HG02798 (cell line): ENCODE data around the gene CNST.
A peak's percentile ranks its signal among the peaks of the same experiment; 100 is the strongest.
"Not testable (repeated sequence)": the region's sequence is repeated elsewhere in the genome, so short reads cannot be mapped to it uniquely, and the experiment has no call there.

Experiments used
- ATAC-seq: cut with Tn5 transposase; IDR thresholded peaks from one replicate; pipeline ENCODE4 v1.9.1; 2021; ENCODE audit warnings: mild to moderate bottlenecking; ENCODE audit not compliant: unreplicated experiment, poor library complexity

Gene CNST

DNA sequence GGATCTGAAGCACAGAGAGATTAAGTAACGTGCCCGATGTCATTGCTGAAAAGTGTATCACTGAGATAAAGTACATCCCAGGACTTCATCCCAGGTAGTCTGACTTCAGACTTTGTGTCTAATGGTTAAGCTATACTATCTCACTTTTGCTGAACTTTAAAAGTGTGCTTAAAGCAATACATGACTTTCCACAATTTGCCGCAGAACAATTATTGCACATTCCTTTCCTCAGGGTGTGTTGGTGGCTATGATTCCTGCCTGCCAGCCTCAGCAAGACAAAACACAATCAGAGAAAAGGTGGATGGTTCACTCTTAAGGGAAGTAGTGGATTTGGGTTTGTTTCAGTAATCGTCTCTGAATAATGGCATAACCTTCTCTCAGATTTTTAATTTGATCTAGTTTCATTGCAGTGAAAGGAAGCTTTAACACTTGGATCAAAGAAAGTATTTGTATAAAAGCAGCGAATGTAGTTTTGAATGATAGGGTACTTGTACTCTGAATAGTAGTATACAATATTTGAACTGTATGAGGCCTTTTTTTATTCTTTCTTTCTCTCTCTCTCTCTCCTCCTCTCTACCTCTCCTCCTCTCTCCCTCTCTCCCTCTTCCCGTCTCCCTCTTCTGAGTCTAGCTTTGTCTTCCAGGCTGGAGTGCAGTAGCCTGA, 47.0 kb downstream of the CNST start:
- ATAC-seq: no peak

DNA sequence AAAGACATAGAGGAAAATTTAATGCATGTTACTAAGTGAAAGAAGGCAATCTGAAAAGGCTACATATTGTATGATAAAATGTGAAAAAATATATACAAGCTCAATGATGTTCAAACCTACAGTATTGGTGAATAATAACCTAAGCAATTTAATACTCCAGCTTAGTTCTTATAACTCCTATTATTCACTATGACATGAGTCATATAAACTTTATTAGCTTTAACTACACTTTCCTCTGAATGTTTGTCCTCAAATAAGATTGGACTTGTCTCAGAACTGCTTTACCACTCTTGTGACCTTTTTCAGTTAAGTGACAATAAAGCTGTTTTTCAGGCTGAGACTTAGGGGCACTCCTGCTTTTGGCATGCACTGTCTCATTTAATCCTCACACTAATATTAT, 50.9 kb downstream of the CNST start:
- no peak for ATAC-seq

DNA sequence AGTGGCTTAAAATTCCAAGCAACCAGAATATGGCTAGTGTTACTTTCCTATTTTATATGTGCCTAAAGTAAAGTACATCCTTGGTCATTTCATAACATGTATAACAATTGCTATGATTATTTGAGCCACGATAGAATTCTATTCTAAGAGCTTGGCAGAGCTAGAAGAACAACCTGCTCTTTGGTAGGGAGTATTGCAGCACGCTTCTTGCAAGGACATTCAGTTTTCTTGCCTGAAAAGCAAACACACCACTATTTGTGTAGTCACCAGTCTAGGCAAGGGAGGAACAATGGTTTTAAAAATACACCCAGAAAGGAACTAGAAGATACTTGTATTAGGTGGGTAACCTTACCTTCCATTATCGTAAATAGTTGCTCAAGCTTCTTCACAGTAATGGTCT, 51.5 kb downstream of the CNST start:
- no peak for ATAC-seq

DNA sequence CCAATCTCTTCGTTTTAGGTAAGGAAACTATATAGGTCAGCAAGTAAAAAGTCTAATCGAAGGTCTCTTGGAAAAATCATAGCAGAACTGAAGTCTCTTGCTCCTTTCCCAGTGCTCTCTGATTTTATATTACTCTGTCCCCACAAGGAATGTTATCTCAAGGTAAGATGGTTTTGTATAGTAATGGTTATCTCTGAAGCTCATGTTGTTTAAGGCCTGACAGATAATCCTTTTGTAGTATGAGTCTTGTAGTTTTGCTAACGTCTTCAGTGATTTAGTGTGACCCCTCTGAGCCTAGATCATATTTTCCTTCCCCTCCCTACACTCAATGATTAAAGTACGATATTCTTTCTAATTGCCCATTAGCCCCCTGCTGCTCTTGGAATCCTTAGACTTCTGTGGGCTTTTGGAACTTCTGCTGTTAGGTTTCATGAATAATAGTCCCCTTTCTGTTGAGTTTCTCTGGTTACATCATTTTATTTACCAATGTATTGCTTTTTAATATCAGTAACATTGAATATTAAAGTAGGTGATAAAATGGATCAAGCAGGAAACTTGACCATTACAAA, 52.1 kb downstream of the CNST start:
- ATAC-seq: no peak

DNA sequence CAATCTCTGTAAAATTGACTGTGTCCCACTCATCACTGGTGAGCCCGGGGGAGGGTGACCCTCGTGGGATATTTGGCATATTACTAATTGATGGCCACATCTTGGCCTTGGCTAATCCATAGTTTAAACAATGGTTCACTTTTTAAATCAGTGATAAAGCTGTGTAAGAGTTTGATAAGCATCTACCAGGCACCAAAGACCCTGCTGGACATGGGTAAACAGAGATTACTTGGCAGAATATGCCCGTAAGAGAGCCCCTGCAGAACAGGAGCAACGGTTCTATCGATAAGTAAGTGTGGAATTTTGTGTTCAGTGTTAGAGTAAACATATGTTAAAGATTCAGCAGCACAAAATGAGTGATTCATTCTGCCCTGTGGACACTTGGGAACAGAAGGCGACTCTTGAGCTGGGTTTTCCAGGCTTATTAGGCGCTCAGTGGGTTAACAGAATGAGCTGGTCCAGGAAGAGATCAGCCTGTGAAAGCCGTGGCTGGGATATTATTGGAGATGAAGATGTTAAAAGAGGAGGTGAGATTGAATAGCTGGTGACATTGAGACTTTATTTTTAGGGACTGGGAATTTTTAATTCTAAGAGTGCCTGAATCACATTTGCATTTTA, 55.9 kb downstream of the CNST start:
- ATAC-seq: no peak

DNA sequence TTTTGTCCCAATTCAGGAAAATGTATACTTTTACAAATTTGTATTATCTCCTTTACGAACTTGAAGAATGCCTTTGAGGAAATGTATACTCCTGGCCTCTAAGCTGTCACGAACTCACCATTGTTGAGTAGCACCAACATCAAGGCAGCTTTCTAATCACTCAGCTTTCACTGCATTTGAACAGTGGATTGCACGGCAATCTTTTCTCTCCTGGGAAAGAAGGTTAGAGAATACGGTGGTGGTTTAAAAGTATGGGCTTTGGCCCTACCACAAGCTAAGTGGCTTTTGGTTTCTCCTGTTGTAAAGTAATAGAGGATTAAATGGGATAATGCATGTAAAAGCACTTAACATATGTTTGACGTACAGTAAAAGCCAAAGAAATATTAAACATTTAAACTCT, 57.8 kb downstream of the CNST start:
- no peak for ATAC-seq

DNA sequence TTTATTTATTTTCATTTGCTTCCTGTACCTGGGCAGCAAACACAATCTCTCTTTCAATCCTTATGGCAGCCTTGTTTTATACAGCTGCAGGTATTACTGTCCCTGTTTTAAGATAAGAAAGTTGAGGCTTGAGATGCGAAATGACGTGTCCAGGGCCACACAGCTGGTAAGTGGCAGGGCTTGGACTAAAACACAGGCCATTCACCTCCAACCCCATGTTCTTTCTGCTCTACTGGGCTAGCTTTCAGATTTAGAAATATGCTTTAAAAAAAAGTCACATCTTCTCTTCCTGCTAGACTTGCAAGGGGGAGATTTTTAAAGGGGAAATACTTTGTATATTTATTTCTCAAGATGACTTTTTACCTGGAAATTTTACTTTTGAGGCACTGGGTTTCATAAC, 62.8 kb downstream of the CNST start:
- ATAC-seq: peak; percentile 94

DNA sequence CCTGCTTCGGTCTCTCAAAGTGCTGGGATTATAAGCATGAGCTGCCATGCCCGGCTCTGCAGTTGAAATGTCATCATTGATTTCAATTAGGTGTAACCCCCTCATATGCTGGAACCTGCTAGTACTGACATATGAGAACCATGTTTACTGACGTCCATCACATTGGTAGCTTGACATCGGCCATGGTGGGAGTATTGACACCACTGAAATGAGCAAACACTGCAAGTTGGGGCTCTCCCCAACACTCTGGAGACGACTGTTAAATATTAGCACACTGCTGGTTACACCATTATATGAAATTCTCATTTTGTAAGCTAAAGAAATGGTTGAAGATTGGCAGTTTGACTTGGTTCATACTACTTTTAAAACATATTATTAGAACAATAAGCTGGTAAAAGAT, 63.7 kb downstream of the CNST start:
- ATAC-seq: peak; percentile 66

DNA sequence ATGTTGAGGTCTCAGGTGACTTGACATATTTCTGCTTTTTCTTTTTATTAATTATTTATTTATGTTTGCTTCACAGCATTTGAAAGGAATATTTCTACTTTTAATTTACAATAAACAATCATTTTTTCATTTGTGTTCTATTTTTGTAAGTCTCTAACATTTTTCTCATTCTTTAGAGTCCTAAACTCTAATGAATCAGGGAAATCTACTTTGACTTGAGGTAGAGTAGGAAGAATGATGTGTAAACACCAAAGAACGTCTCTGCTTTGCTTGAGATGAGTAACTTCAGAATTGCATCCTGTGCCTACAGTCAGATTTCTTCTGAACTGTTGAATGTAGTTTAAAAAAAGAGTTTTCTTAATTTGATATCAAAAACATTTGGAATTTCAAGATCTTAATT, 65.2 kb downstream of the CNST start:
- ATAC-seq: no peak

DNA sequence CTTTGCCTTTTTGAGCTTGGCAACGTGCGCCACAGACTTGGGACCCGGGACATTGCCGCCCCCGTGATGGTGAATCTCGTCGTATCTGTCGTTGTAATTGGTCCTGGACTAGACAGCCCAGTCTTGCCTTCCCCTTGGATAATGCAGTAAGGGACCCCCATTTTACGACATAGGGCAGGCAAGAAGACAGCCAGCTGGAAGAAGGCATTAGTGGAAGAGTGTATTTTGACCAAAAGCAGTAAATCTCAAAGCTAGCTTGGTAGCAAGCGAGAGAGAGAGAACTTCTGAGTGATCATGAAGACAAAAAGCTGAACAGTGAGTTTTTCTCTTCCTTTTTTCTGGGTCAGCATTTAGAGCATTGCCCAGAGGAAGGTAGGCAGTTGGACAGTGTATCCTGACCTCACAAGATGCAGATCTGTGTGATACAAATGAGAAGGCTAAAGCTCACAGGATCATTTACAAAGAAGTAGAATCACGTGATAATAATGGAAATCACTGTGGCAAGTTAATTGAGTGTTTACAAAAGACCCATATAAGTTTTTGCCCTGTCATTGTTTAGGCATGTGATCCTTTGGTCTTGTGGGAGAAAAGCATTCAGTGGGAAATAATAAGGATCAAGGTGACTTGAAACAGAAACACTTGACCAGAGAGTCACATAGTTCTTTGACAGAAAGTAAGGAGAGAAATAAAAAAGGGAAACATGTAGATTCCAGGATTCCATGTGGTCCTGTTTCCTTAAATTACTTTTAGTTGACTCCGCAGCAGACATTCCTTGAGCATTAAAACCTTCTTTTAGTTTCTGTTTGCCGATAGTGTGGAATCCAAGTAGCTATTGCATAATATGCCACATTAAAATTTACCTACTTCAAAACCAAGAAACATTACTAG, 66.3 kb downstream of the CNST start:
- ATAC-seq: no peak

DNA sequence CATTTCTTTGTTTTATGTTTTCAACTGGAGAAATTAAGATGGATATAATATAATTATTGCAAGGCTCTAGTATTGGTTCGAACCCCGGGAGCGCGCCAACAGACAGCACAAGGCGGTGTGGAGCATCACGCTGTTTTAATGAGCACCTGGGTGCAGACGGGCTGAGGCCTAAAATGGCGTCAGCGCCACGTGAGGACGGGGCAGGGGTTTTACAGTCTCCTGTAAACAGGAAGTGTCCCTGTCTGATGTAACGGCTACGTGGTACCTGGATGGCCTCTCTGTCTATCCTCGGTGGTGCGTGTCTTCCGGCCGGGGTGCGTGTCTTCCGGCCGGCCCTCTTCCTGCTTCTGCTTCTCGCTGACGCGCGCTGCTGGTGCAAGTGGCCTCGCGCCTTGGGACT, 68.4 kb downstream of the CNST start:
- ATAC-seq: not testable (repeated sequence)

DNA sequence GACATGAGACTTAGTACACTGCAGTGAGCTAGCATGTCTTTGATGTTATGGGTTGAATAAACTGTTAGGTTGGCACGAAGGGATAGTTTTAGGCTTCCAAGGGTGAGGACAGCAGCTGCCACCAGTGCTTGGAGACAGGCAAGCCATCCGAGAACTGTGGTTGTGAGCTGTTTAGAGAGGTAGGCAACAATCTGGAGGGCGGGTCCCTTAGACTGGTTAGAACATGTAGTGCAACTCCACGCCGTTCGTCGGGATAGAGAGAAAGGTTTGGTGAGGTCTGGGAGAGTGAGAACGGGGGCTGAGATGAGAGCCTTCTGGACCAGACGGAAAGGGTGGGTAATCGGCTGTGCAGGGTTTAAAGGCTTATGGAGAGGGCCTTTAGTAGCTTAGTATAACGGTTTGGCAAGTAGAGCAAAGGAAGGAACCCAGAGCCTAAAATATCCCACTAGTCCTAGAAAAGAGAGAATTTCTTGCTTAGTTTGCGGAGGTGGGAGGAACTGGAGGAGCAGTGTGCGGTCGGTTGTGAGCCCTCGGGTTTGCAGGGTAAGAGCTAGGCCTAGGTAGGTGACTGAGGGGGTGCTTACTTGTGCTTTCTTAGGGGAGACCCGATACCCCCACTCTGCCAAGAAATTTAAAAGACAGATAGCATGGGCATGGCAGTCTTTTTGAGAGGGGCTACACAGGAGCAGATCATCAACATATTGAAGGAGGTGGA, 72.8 kb downstream of the CNST start:
- no peak for ATAC-seq

DNA sequence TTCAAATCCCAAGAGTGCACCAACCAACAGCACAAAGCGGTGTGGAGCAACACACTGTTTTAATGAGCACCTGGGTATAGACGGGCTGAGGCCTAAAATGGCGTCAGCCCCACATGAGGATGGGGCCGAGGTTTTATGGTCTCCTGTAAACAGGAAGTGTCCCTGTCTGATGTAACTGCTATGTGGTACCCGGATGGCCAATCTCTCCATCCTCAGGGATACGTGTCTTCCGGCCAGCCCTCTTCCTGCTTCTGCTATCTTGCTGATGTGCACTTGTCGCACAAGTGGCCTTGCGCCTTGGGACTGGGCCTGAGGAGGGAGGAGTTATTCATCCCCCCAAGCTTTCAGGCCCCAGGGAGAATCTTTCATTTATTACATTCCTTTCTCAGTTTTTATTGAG, 73.5 kb downstream of the CNST start:
- ATAC-seq: no peak

DNA sequence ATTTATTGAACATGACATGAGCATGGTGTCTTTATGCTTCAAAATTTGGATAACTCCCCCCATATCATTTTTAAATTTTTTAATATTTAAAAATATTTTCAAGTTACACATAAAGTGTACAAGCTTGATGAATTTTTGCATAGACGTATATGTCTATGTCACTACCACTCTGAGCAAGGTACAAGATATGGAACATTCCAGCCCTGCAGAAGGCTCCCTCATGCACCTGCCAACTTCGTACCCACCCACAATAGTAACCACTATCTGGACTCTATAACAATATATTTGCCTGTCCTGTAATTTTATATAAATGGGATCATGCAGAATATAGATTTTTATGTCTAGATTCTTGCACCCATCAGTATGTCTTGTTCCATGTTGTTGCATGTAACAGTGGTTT, 74.5 kb downstream of the CNST start:
- ATAC-seq: no peak

DNA sequence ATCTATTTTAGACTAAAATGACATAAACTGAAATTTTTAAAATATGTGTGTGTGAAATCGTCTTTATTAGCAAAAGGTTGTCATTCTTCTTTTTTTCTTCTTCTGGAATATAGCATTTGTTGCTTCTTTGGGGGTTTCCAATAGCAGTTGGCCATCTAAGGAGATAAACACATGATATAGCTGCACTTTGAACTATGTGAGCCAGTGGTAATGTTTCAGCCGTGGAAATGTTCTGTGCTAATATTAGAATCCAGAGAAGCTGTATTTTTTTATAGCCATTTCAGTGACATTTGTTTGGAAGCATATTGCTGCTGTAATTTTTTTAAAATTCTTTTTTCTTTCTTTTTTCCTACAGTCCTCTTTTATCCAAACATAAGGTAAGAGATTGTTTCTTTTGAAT, 75.1 kb downstream of the CNST start:
- no peak for ATAC-seq

DNA sequence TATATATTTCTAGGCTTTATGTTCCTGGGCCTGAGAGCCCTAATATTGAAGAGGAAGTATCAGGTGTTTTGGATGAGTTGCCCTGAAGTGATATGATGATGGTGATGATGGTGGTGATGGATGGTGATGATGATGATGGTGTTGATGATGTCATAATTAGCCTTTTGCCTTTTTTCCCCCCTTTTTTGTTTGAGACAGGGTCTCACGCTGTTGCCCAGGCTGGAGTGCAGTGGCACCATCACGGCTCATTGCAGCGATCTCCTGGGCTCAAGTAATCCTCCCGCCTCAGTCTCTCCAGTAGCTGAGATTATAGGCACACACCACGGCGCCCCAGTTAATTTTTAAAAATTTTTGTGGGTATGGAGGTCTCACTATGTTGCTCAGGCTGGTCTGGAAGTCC, 76.5 kb downstream of the CNST start:
- ATAC-seq: no peak

DNA sequence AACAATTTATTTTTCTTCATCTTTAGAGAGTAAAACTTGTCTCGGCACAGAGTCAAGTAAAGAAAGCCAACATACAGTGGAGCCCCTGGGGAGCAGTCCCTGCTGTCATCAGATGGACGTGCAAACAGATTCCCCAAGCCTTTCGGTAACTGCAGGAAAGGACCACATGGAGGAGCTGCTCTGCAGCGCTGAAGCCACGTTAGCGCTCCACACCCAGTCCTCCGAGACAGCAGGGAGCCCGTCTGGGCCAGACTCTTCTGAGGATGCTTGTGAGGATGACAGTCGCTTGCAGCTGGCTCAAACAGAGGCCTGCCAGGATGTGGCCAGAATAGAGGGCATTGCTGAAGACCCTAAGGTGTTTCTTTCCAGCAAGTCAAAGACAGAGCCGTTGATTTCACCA, 80.9 kb downstream of the CNST start:
- ATAC-seq: no peak

DNA sequence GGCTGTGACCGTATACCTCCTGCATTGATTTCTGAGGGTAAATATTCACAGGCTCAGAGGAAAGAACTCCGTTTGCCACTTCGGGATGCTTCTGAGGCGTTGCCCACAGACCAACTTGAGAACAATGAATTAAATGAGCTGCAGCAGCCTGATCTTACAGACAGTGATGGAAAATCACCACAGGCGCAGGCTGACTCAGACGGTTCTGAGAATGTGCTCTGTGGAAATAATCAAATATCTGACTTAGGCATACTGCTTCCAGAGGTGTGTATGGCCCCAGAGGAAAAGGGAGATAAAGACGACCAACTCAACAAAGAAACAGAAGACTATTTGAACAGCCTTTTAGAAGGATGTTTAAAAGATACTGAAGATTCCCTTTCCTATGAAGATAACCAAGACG, 81.3 kb downstream of the CNST start:
- ATAC-seq: no peak

DNA sequence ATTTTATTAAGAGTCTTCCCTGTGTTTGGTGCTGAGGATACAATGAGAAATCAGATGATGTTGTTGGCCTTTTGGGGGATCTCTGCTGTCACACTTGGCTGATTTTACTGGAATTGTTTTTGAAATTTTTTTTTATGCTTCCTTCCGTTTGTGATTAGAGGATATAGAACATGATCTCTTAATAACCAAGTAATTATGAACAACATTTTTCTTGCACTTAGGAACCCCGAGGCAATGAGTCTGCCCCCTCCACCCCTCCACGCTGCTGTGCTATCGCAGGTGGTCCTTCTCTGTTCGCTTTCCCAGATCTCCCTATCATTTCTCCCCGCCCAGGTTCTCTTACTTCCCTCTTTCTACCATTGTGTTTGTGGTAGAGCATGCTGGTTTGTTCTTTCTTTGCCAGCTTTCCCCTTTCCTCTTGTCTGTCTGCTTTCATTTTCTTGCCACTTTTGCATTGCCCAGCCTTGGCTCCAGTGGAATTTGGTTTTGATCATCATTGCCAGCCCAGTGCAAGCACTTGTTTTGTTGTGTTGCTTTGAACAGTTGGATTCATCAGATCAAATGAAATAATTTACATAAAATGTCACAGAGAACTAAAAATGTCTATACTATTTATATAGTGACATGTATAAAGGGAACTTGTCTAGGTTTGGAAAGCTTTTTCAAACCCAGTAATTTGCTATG, 84.9 kb downstream of the CNST start:
- ATAC-seq: no peak

DNA sequence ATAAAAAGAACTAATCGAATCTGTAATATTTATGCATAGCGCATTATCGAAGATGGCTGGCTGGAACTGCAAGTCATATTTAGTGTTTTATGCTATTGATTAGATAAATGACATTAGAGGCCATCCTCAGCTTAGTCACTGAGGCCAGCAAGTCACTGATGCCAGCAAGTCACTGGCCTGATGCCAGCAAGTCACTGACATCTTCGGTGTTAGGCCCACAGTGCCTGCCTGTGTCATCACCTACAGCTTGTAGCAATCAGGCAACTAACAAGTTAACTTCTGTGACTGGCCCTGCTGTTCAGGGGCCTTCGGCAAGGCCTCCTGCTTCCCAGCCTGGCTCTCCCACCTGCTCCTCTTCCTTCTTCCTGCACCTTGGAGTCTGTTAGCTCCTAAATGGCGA, 92.3 kb downstream of the CNST start:
- no peak for ATAC-seq
